Measurements from ENCODE around the gene NUSAP1. TPM values are rescaled to one million over a fixed set of nuclear protein-coding genes. Genes with fewer than 3 reads are reported as not detected.
"Not testable (repeated sequence)": the region's sequence is repeated elsewhere in the genome, so short reads cannot be mapped to it uniquely, and the experiment has no call there.

NUSAP1 gene
- 84.4 TPM for polyA plus RNA-seq (2013, experiment 1 of 2)
- polyA plus RNA-seq (2013, experiment 2 of 2): 105 TPM

DNA sequence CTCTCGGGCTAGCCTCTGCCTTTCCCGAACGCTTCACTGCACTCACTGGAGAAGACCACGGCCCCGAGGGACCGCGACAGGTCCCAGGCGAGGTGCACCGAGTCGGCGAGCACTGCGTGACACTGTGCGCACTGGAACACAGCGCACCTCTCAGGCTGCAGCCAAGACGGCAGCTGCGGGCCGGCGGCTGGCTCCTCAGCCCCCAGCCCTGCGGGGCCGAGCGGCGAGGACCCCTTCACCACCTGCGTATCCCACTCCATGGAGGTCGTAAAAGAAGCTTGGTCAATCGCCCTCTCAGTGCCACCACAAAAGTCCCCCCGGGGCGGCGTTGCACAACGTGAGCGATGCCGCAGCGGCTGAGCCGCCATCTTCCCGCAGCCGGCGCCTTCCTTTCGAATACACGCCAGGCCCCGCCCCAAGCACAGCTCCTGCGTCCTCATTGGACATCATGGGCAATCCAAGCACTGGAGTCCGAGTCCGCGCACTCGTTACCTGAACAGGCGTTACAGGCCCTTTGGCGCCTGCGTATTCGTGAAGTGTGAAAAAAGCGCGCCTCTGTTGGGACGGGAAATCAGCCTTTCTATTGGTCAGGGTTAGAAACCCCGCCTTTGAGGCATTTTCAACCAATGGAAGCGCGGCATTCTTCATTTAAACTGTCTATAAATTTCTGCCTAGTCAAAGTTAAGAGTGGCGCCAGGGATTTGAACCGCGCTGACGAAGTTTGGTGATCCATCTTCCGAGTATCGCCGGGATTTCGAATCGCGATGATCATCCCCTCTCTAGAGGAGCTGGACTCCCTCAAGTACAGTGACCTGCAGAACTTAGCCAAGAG, at the start of gene NUSAP1, which contains the start of gene OIP5:
Gene NUSAP1 (plus strand): TSS at position 688 of the 832 bp plus-strand sequence. CDS start 77 bp downstream, at position 765.
Gene OIP5 (minus strand): TSS at position 398 of the 832 bp plus-strand sequence. CDS start 30 bp downstream, at position 368.
- Histone ChIP-seq H3K4me1 (ENCODE audit: control insufficient read depth, insufficient read depth, low read length, poor library complexity, severe bottlenecking) (peaks cover 6% of the 10 kb centered on the region), H3K4me3 (ENCODE audit: extremely low read depth, insufficient read depth, low read length, poor library complexity, severe bottlenecking) (peak within 1 kb of the TSS; percentile 86), H3K36me3 (ENCODE audit: control insufficient read depth, insufficient read depth, low read length) (peaks cover 17% of the 10 kb centered on the region), H3K9me3 (ENCODE audit: control insufficient read depth, low read length) (no peaks in the 10 kb centered on the region), H3K27ac (ENCODE audit: low read depth, low read length, severe bottlenecking) (peak within 1 kb of the TSS; percentile 72)
- WGBS, 2 experiments (ENCODE audit: insufficient coverage in 2 of 2): 0 to 1% methylated on average over 62 to 63 of the region's 64 CpGs

DNA sequence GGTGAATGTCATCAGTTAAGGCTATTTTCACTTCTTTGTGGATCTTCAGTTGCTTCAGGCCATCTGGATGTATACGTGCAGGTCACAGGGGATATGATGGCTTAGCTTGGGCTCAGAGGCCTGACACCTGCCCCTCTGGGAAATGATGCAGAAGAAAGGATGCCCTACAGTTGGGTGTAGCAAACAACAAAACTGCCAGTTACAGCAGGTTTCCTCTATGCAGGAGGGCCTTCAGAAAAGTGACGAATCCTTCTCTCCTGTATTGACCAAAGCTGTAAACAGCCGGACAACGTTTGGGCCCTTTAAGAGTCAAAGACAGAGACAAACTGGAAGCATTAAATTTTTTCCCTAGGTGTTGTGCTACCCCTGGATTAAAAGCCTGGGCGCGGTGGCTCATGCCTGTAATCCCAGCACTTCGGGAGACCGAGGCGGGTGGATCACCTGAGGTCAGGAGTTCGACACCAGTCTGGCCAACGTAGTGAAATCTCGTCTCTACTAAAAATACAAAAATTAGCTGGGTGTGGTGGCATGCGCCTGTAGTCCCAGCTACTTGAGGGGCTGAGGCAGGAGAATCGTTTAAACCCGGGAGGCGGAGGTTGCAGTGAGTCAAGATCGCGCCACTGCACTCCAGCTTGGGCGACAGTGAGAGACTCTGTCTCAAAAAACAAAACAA, 49.6 kb upstream of the NUSAP1 start:
- not testable (repeated sequence) for H3K9me3 ChIP-seq (ENCODE audit: control insufficient read depth, low read length)
- H3K27ac ChIP-seq (ENCODE audit: low read depth, low read length, severe bottlenecking): peak overlapping the region; percentile 71

DNA sequence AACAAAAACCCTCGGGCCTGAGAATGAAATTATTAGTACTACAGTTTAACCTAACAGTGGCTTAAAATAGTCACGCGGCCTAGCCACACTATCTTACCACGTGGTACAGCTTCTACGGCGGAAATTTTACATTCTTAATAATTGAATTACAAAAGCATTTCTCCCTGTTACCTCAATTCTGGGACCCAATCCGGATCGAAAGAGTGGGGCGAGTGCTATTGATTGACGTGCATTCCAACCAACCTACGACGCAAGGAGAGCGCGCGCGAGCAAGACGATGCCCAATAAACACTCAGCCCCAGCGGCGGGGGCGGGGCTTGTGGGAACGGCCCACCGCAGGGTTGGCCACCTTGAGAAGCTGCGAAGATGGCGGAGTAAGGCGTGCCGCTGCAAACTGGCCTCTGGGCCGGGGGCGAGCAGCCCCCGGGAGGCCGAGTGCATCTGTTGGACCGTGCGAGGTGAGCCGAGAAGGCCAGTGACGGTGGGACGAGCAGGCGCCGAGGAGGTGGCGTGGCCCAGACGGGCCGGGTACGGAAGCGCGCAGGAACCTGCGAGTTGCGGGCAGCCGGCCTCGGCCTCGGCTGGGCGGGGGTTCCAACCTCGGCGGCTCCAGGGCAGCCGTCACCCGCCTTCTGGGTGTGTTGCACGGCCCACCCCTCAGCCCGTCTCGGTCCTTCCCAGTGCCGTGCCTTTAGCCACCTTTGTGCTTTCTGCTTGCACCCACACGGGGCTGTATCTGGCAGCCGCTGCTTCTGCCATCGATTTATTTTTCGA, 48.8 kb upstream of the NUSAP1 start:
- no peaks in the 10 kb centered on the region for H3K4me1 ChIP-seq (ENCODE audit: control insufficient read depth, insufficient read depth, low read length, poor library complexity, severe bottlenecking)
- peaks cover 53% of the 10 kb centered on the region for H3K36me3 ChIP-seq (ENCODE audit: control insufficient read depth, insufficient read depth, low read length)
- no peaks in the 10 kb centered on the region for H3K9me3 ChIP-seq (ENCODE audit: control insufficient read depth, low read length)
- WGBS, 2 experiments (ENCODE audit: insufficient coverage in 2 of 2): 0 to 1% methylated on average over 39 to 54 of the region's 61 CpGs
- peak overlapping the region; percentile 81 for H3K4me3 ChIP-seq (ENCODE audit: extremely low read depth, insufficient read depth, low read length, poor library complexity, severe bottlenecking)
- H3K27ac ChIP-seq (ENCODE audit: low read depth, low read length, severe bottlenecking): peak overlapping the region; percentile 71

More for the DNA sequence above, 49.6 kb upstream of the NUSAP1 start:
- peak overlapping the region; percentile 81 for H3K4me3 ChIP-seq (ENCODE audit: extremely low read depth, insufficient read depth, low read length, poor library complexity, severe bottlenecking)
- peaks cover 51% of the 10 kb centered on the region for H3K36me3 ChIP-seq (ENCODE audit: control insufficient read depth, insufficient read depth, low read length)
- H3K4me1 ChIP-seq (ENCODE audit: control insufficient read depth, insufficient read depth, low read length, poor library complexity, severe bottlenecking): not testable (repeated sequence)
- 69 to 87% methylated on average over 11 to 18 of the region's 19 CpGs for WGBS, 2 experiments (ENCODE audit: insufficient coverage in 2 of 2)

DNA sequence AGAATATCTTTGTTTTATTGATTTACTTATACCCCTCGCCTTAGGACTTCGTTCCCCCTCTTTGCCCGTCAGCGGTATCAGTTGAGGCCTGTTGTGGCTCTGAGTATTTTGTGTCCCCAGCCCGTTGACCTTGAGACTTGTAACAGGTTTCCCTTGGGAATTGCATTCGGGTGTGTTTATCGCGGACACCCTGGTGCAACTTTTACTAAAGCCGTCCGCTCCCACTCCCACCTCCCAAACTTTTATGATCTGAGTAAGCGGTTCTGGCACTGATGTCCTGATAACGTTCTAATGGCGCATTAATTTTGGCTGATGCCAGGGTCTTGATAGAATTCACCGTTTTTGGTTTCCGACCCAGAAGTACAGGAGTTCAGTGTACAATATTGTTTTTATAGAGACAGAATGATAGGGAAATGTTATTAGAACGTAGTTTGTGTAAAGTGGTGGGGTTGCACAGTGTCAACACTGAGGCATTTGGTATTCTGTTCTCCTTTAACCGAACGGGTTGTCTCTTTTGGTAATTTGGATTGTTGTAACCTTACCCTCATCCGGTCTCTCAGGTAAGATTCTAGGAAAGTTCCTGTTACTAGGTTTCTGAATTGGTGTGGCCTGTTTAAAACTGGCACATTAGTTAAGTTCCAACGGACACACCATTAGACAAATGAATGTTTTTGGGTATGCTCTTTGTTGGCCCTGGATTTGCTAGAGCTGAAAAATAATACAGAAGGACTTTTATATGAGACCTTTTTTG, 48.1 kb upstream of the NUSAP1 start:
- Histone ChIP-seq H3K4me1 (ENCODE audit: control insufficient read depth, insufficient read depth, low read length, poor library complexity, severe bottlenecking) (no peaks in the 10 kb centered on the region), H3K9me3 (ENCODE audit: control insufficient read depth, low read length) (no peaks in the 10 kb centered on the region), H3K27ac (ENCODE audit: low read depth, low read length, severe bottlenecking) (peak overlapping the region; percentile 62), H3K4me3 (ENCODE audit: extremely low read depth, insufficient read depth, low read length, poor library complexity, severe bottlenecking) (peak overlapping the region; percentile 81), H3K36me3 (ENCODE audit: control insufficient read depth, insufficient read depth, low read length) (peaks cover 50% of the 10 kb centered on the region)
- WGBS, 2 experiments (ENCODE audit: insufficient coverage in 2 of 2): 0 to 1% methylated on average over 13 to 18 of the region's 20 CpGs

- H3K9me3 ChIP-seq (ENCODE audit: control insufficient read depth, low read length): no peaks in the 10 kb centered on the region
- peaks cover 49% of the 10 kb centered on the region for H3K36me3 ChIP-seq (ENCODE audit: control insufficient read depth, insufficient read depth, low read length)
- no peaks in the 10 kb centered on the region for H3K4me1 ChIP-seq (ENCODE audit: control insufficient read depth, insufficient read depth, low read length, poor library complexity, severe bottlenecking)
- WGBS, 2 experiments (ENCODE audit: insufficient coverage in 2 of 2): 20 to 32% methylated on average over 6 of the region's 7 CpGs
- H3K4me3 ChIP-seq (ENCODE audit: extremely low read depth, insufficient read depth, low read length, poor library complexity, severe bottlenecking): peak overlapping the region; percentile 81
- no peak overlapping the region for H3K27ac ChIP-seq (ENCODE audit: low read depth, low read length, severe bottlenecking)
These were observed 47.4 kb upstream of the NUSAP1 start for GRCh38 chr15:41285285-41285684.

- WGBS, 2 experiments (ENCODE audit: insufficient coverage in 2 of 2): 89 to 90% methylated on average over 2 to 3 of the region's 6 CpGs
- H3K36me3 ChIP-seq (ENCODE audit: control insufficient read depth, insufficient read depth, low read length): peaks cover 63% of the 10 kb centered on the region
These were observed 45.9 kb upstream of the NUSAP1 start for GRCh38 chr15:41286665-41287333.

GRCh38 chr15:41288464-41288863, 44.2 kb upstream of the NUSAP1 start:
- Histone ChIP-seq H3K27ac (ENCODE audit: low read depth, low read length, severe bottlenecking) (no peak overlapping the region), H3K9me3 (ENCODE audit: control insufficient read depth, low read length) (no peaks in the 10 kb centered on the region), H3K36me3 (ENCODE audit: control insufficient read depth, insufficient read depth, low read length) (peaks cover 78% of the 10 kb centered on the region), H3K4me3 (ENCODE audit: extremely low read depth, insufficient read depth, low read length, poor library complexity, severe bottlenecking) (no peak overlapping the region), H3K4me1 (ENCODE audit: control insufficient read depth, insufficient read depth, low read length, poor library complexity, severe bottlenecking) (no peaks in the 10 kb centered on the region)
- WGBS, 2 experiments (ENCODE audit: insufficient coverage in 2 of 2): no CpG with 5 or more reads among the region's 1 CpG

More at GRCh38 chr15:41286665-41287333, 45.9 kb upstream of the NUSAP1 start:
- Histone ChIP-seq H3K4me1 (ENCODE audit: control insufficient read depth, insufficient read depth, low read length, poor library complexity, severe bottlenecking) (no peaks in the 10 kb centered on the region), H3K4me3 (ENCODE audit: extremely low read depth, insufficient read depth, low read length, poor library complexity, severe bottlenecking) (no peak overlapping the region), H3K9me3 (ENCODE audit: control insufficient read depth, low read length) (no peaks in the 10 kb centered on the region), H3K27ac (ENCODE audit: low read depth, low read length, severe bottlenecking) (no peak overlapping the region)

DNA sequence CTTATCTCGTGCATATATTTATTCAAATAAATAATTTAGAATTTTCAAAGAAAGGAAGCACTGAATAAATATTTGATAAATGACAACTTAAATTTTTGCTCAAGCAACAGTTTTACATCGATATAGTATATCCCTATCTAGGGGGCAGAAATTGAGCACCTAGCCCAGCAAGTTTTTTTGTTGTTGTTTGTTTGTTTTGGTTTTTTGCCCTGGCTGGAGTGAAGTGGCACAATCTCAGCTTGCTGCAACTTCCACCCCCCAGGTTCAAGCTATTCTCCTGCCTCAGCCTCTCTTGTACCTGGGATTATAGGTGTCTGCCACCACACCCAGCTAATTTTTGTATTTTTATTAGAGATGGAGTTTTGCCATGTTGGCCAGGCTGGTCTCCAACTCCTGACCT, 42.7 kb upstream of the NUSAP1 start:
- H3K9me3 ChIP-seq (ENCODE audit: control insufficient read depth, low read length): no peaks in the 10 kb centered on the region
- WGBS, 2 experiments (ENCODE audit: insufficient coverage in 2 of 2): no CpG with 5 or more reads among the region's 2 CpGs
- H3K4me3 ChIP-seq (ENCODE audit: extremely low read depth, insufficient read depth, low read length, poor library complexity, severe bottlenecking): no peak overlapping the region
- H3K27ac ChIP-seq (ENCODE audit: low read depth, low read length, severe bottlenecking): no peak overlapping the region
- H3K4me1 ChIP-seq (ENCODE audit: control insufficient read depth, insufficient read depth, low read length, poor library complexity, severe bottlenecking): no peaks in the 10 kb centered on the region
- H3K36me3 ChIP-seq (ENCODE audit: control insufficient read depth, insufficient read depth, low read length): peaks cover 93% of the 10 kb centered on the region

DNA sequence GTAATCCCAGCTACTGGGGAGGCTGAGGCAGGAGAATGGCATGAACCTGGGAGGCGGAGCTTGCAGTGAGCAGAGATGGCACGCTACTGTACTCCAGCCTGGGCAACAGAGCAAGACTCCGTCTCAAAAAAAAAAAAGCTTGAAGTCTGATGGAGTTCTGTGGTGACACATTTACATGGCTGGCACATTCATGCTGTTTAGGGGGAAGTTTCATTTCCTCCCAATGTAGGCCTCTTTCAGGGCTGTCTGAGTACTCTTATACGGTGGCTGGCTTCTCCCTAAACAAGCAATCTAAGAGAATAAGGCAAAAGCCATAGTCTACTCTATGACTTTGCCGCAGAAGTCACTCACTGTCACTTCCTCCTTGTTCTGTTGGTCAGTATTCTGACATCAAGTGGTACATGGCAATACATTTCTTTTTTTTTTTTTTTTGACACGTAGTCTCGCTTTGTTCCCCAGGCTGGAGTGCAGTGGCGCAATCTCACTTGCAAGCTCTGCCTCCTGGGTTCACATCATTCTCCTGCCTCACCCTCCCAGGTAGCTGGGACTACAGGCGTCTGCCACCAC, 41.5 kb upstream of the NUSAP1 start:
- H3K4me1 ChIP-seq (ENCODE audit: control insufficient read depth, insufficient read depth, low read length, poor library complexity, severe bottlenecking): no peaks in the 10 kb centered on the region
- peaks cover 92% of the 10 kb centered on the region for H3K36me3 ChIP-seq (ENCODE audit: control insufficient read depth, insufficient read depth, low read length)
- no peaks in the 10 kb centered on the region for H3K9me3 ChIP-seq (ENCODE audit: control insufficient read depth, low read length)
- no peak overlapping the region for H3K27ac ChIP-seq (ENCODE audit: low read depth, low read length, severe bottlenecking)
- H3K4me3 ChIP-seq (ENCODE audit: extremely low read depth, insufficient read depth, low read length, poor library complexity, severe bottlenecking): no peak overlapping the region
- 91 to 97% methylated on average over 4 to 5 of the region's 9 CpGs for WGBS, 2 experiments (ENCODE audit: insufficient coverage in 2 of 2)
